Peyer's patch (tissue), 4 donors: ENCODE measurements around the gene HSP90AB1. TPM values are rescaled to one million over a fixed set of nuclear protein-coding genes. Genes with fewer than 3 reads are reported as not detected.

ENCODE experiments used
- DNase-seq, 3 donors: peaks; one replicate each; pipeline ENCODE4 v3.0.0-alpha.2; 2017 to 2019
- H3K27ac ChIP-seq, 4 donors: fragments of 200-600 bp; sonication (generic); one replicate each; pipeline ENCODE4 v1.5.1; 2016 to 2019
- H3K27me3 ChIP-seq, 2 donors: fragments of 200-600 bp; sonication (generic); one replicate each; pipeline ENCODE4 v1.5.1; 2019
- H3K36me3 ChIP-seq, 3 donors: fragments of 200-600 bp; sonication (generic); one replicate each; pipeline ENCODE4 v1.5.1; 2016 to 2019
- H3K4me1 ChIP-seq, 4 donors: fragments of 200-600 bp; sonication (generic); one replicate each; pipeline ENCODE4 v1.5.1; 2016 to 2019
- H3K4me3 ChIP-seq, 4 donors: fragments of 200-600 bp; sonication (generic); 1 replicate in 3 of 4; 2 replicates in 1 of 4; pipeline ENCODE4 v1.5.1; 2016 to 2019; ENCODE audit warnings: mild to moderate bottlenecking in 1 of 4
- H3K9me3 ChIP-seq, 4 donors: fragments of 200-600 bp; sonication (generic); one replicate each; pipeline ENCODE4 v1.5.1; 2016 to 2019; ENCODE audit warnings: mild to moderate bottlenecking in 1 of 4
- POLR2A ChIP-seq, 2 donors: fragments of 450-650 bp; IDR thresholded peaks; one replicate each; pipeline ENCODE4 v1.5.1; 2017; ENCODE audit warnings: antibody characterized with exemption in 2 of 2, mild to moderate bottlenecking in 2 of 2, moderate library complexity in 2 of 2
- total RNA-seq, 4 donors: library from RNA; depleted of rRNA; stranded (reverse); fragments of >200 nt; gene quantifications; one replicate each; pipeline ENCODE4 v1.1.0, GENCODE V29; 2016
- TF ChIP-seq, protein P1 (sequence below), 6 experiments: fragments of 450-650 bp in 4 of 6; fragments of 200-600 bp in 2 of 6; sonication (generic) in 1 of 6; IDR thresholded peaks; one replicate each; pipeline ENCODE4 v1.5.1; 2017 to 2019; ENCODE audit warnings: antibody characterized with exemption in 6 of 6, mild to moderate bottlenecking in 3 of 6, moderate library complexity in 1 of 6

The HSP90AB1 gene
- total RNA-seq, 4 donors from 2014 or later: 181 to 330 (median 254) TPM

GRCh38 chr6:44264154-44265006 is 17.5 kb downstream of the HSP90AB1 start:
- Histone ChIP-seq H3K27me3 (no peaks in the 10 kb centered on the region), H3K9me3 (no peaks in the 10 kb centered on the region), H3K4me1 (peaks cover 10 to 30% (median 15%) of the 10 kb centered on the region in 4 donors), H3K4me3 (peak overlapping the region; percentile 69 to 83 (median 74)), H3K27ac (peak overlapping the region; percentile 79 to 99 (median 86)), H3K36me3 (peaks cover 0 to 15% (median 0%) of the 10 kb centered on the region in 3 donors)
- DNase-seq: peak; percentile 61 to 87 (median 82)
- no peak for TF ChIP-seq POLR2A (IDR thresholded peaks at IDR 0.05)
- TF ChIP-seq, protein P1, sequence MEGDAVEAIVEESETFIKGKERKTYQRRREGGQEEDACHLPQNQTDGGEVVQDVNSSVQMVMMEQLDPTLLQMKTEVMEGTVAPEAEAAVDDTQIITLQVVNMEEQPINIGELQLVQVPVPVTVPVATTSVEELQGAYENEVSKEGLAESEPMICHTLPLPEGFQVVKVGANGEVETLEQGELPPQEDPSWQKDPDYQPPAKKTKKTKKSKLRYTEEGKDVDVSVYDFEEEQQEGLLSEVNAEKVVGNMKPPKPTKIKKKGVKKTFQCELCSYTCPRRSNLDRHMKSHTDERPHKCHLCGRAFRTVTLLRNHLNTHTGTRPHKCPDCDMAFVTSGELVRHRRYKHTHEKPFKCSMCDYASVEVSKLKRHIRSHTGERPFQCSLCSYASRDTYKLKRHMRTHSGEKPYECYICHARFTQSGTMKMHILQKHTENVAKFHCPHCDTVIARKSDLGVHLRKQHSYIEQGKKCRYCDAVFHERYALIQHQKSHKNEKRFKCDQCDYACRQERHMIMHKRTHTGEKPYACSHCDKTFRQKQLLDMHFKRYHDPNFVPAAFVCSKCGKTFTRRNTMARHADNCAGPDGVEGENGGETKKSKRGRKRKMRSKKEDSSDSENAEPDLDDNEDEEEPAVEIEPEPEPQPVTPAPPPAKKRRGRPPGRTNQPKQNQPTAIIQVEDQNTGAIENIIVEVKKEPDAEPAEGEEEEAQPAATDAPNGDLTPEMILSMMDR (IDR thresholded peaks at IDR 0.05): peak in 1 of 6 experiments; percentile 11

GRCh38 chr6:44265007-44265721 is 18.3 kb downstream of the HSP90AB1 start, which contains the start of gene NFKBIE:
Gene NFKBIE, minus strand, starts transcription at chr6:44265551. Its CDS starts 205 bp downstream, at chr6:44265346.
- peaks cover 0 to 6% of the 10 kb centered on the region in 2 donors for H3K27me3 ChIP-seq
- no peaks in the 10 kb centered on the region for H3K9me3 ChIP-seq
- H3K27ac ChIP-seq: peak within 1 kb of the TSS; percentile 79 to 99 (median 86)
- H3K4me3 ChIP-seq: peak within 1 kb of the TSS; percentile 69 to 83 (median 74)
- peaks cover 10 to 35% (median 13%) of the 10 kb centered on the region in 4 donors for H3K4me1 ChIP-seq
- peaks cover 0 to 7% (median 0%) of the 10 kb centered on the region in 3 donors for H3K36me3 ChIP-seq
- TF ChIP-seq POLR2A (IDR thresholded peaks at IDR 0.05): peak; percentile 71 to 73
- TF ChIP-seq, protein P1 (IDR thresholded peaks at IDR 0.05): peak in 5 of 6 experiments; percentile 8 to 21 (median 10)
- peak; percentile 96 to 98 (median 96) for DNase-seq

DNA sequence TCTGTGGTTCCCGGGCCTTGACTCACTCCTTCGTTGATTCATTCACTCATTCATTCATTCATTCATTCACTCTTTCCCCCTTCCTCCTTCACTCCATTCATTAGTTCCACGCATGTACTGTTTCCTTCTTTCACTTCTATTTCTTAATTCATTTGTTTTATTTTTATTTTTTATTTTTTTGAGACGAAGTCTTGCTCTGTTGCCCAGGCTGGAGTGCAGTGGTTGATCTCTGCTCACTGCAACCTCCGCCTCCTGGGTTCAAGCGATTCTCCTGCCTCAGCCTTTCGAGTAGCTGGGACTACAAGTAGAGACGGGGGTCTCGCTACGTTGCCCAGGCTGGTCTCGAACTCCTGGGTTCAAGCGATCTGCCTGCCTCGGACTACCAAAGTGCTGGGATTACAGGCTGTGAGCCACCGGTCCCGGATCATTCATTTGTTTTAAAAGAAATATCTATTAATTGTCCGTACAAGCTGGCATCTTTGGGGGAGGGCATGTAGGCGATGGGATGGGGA is 18.9 kb downstream of the HSP90AB1 start:
- peak in 1 of 3 donors; percentile 21 for DNase-seq
- no peak for TF ChIP-seq POLR2A (IDR thresholded peaks at IDR 0.05)
- TF ChIP-seq, protein P1 (IDR thresholded peaks at IDR 0.05): no peak
- no peaks in the 10 kb centered on the region for H3K9me3 ChIP-seq
- H3K27ac ChIP-seq: peak overlapping the region; percentile 79 to 99 (median 86)
- H3K27me3 ChIP-seq: peaks cover 0 to 11% of the 10 kb centered on the region in 2 donors
- H3K4me1 ChIP-seq: peaks cover 10 to 39% (median 12%) of the 10 kb centered on the region in 4 donors
- H3K4me3 ChIP-seq: peak overlapping the region; percentile 69 to 83 (median 74)
- peaks cover 0 to 4% (median 0%) of the 10 kb centered on the region in 3 donors for H3K36me3 ChIP-seq

DNA sequence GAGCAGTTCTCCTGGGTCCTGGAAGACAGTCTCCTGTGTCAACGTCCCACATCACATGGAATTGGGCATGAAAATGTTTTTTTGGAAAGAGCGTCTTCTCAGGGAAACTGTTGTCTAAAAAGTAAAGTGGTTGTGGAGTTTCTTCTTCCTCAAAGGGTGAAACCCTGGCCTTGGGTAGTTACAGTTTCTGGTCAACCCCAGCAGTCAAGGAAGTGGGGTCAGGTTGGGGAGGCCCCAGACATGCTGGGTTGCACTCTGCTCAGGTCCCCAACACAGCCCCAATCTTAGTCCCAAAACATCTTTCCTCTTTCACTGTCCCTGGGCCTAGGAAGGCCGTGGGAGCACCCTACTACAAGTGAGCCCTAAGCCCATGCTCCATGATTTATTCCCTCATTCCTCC is 19.4 kb downstream of the HSP90AB1 start:
- peak in 2 of 3 donors; percentile 23 to 45 for DNase-seq
- Histone ChIP-seq H3K4me1 (peaks cover 10 to 39% (median 12%) of the 10 kb centered on the region in 4 donors), H3K27me3 (peaks cover 0 to 16% of the 10 kb centered on the region in 2 donors), H3K27ac (peak overlapping the region in 2 of 4 donors; percentile 79 to 99), H3K9me3 (no peaks in the 10 kb centered on the region), H3K4me3 (no peak overlapping the region), H3K36me3 (peaks cover 0 to 3% (median 0%) of the 10 kb centered on the region in 3 donors)
- TF ChIP-seq, protein P1 (IDR thresholded peaks at IDR 0.05): no peak
- TF ChIP-seq POLR2A (IDR thresholded peaks at IDR 0.05): no peak

DNA sequence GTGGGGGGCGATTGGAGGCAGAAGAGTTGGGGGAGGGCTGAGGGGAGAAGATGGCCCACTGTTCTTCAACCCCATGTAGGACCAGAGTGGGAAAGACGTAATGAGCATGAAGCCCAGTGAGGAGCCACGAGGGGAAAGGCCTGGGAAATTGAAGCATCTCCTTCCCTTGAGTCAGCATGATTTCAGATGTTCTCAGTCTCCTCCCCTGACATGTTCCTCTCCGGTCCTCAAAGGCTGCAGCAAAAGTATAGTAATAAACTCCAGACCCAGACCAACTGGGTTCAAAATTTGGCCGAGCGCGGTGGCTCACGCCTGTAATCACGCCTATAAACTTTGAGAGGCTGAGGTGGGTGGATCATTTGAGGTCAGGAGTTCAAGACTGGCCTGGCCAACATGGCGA is 20.4 kb downstream of the HSP90AB1 start:
- Histone ChIP-seq H3K9me3 (no peaks in the 10 kb centered on the region), H3K27me3 (peaks cover 0 to 19% of the 10 kb centered on the region in 2 donors), H3K4me3 (no peak overlapping the region), H3K4me1 (peaks cover 7 to 35% (median 12%) of the 10 kb centered on the region in 4 donors), H3K36me3 (no peaks in the 10 kb centered on the region), H3K27ac (no peak overlapping the region)
- peak in 1 of 3 donors; percentile 26 for DNase-seq
- no peak for TF ChIP-seq POLR2A (IDR thresholded peaks at IDR 0.05)
- TF ChIP-seq, protein P1 (IDR thresholded peaks at IDR 0.05): no peak
